GM18526 (cell line): ENCODE measurements around the gene ATF3.

ENCODE experiments used
- POLR2A ChIP-seq: IDR thresholded peaks from 3 replicates; pipeline ENCODE4 v1.6.1; 2011; ENCODE audit not compliant: insufficient read length; ENCODE audit errors: extremely low read depth

Gene ATF3, protein sequence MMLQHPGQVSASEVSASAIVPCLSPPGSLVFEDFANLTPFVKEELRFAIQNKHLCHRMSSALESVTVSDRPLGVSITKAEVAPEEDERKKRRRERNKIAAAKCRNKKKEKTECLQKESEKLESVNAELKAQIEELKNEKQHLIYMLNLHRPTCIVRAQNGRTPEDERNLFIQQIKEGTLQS

DNA sequence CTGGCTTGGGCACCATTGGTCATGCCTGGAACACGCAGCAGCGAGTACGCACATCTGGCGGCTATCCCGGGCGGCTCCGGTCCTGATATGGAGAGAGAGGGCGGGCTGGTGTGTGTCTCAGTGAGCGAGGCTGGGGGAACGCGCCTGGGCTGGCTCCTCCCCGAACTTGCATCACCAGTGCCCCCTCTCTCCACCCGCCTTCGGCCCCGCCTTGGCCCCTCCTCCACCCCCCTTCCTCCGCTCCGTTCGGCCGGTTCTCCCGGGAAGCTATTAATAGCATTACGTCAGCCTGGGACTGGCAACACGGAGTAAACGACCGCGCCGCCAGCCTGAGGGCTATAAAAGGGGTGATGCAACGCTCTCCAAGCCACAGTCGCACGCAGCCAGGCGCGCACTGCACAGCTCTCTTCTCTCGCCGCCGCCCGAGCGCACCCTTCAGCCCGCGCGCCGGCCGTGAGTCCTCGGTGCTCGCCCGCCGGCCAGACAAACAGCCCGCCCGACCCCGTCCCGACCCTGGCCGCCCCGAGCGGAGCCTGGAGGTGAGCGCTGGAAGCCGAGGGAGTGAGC, at the start of gene ATF3:
ATF3 (plus strand) TSS at position 370 of the 567 bp plus-strand sequence. CDS start 6,261 bp downstream, outside the sequence.
- TF ChIP-seq POLR2A = peak; percentile 100

DNA sequence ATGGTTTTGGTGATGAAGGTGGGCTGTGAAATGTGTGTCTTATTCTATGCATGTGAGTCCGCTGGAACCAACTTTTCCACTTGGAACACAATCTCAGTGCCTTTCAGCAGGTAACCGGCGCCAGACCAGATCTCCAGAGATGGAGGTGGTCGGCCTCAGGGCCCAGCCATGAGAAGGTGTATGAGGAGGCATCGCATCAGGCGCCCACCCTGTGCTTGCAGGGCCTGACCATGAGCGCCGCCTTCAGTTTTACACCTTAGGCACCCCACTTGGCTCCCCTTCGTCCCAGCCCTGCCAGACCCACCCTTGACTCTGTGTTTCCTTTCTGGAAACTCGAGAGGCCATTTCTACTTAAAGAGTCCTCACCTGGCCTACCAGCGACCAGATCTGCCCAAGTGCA, 48.6 kb upstream of the ATF3 start:
- no peak for TF ChIP-seq POLR2A

DNA sequence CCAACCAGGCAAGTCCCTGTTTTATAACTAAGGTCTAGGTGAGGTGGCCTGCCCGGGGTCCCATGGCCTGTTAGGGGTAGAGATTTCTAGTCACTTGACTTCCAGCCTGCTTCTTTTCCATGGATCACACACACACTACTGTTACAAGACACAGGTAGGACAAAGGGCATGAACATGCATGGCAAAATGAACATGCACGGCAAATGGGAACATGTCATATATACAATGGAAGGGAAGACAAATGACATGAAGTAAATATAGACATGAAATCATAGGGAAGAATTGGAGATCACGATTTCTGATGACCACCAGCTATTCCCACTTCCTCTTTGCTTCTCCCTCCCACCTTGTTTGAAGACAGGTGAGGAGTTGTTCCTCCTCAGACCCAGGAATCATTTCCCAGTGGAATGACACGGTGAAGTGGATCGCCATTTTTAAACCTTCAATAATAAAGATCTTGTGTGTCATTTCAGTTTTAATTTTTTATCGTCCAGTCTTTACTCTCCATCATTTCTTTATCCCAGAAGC, 47.6 kb upstream of the ATF3 start:
- no peak for TF ChIP-seq POLR2A

DNA sequence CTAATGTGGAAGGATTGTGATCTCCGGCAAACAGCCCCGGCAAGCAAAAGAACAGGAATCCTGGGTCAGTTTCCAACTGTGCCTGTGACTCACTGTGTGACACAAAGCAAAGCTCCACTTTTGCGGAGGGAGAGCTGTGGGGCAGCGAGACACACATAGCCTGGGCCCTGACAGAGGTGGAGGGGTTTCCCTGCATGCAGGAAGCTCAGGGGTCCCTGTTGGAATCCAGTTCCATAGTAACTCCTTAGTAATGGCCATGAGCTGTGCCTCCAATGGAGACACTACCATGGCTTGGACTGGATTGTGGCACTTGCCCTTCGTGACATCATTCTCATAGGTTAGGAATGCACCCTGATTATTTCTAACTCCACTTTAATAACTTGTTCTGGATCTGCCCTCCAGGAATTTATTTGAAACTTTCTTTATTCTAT, 47.0 kb upstream of the ATF3 start:
- TF ChIP-seq POLR2A = no peak

DNA sequence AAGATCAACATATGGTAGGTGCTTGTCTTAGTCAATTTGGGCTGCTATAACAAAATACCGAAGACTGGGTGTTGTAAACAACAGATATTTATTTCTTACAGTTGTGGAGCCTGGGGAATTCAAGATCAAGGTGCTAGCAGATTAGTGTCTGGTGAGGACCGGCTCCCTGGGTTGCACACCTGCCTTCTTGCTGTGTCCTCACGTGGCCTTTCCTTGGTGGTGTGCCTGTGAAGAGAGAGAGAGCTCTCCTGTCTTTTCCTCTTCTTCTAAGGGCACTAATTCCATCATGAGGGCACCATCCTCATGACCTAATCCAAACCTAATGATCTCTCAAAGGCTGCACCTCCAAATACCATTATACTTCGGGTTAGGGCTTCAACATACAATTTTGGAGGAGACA, 45.8 kb upstream of the ATF3 start:
- no peak for TF ChIP-seq POLR2A

DNA sequence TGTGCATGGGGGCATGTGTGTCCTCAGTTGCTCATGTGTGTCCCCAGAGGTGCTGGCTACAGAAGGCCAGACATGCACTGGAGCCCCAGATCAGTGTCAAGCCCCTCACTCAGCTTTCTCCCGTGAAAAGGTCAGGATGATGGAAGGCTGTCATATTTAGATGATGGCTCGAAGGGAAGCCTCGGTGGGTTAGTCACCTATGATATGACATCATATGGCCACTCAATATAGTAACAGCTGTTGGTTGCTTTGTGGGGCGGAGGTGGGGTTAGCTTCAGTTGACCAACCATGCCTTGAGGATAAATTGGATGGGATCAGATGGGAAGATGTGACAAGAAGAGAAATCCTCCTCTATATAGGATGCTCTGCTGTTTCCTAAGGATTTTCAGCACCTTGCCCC, 43.5 kb upstream of the ATF3 start:
- no peak for TF ChIP-seq POLR2A

DNA sequence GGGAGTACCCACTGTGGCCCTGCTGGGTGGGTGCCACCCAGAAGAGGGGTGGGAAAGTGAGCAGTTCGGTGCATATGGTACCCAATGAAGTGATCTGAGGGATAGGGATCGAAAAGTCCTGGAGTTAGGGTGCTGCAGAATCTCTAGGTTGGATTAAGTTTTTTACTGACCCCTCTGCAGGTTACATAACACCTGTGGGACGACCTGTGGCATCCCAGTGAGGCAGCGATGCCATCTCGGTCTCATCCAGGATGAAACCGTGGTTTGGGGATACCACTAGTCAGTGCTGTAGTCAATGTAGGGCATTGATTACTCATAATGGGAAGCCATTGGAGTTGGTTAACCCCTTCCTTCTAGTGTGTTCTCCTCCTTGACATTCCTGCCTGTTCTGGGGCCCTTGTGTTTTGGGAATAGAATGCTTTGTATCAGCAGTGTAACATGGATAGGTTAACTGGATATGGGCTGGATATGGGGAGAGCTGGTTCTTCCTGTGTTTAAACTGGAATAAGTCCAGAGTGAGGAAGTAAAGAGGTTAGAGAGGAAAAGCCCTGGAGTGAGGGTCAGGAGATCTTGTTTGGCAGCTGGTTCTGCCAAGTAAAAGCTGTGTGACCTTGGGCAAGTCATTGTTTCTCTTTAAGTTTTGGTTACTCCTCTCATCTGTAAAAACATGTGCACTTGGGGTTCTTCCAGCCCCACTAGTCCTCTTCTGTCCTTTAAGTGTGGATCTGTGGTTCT, 42.8 kb upstream of the ATF3 start:
- no peak for TF ChIP-seq POLR2A

DNA sequence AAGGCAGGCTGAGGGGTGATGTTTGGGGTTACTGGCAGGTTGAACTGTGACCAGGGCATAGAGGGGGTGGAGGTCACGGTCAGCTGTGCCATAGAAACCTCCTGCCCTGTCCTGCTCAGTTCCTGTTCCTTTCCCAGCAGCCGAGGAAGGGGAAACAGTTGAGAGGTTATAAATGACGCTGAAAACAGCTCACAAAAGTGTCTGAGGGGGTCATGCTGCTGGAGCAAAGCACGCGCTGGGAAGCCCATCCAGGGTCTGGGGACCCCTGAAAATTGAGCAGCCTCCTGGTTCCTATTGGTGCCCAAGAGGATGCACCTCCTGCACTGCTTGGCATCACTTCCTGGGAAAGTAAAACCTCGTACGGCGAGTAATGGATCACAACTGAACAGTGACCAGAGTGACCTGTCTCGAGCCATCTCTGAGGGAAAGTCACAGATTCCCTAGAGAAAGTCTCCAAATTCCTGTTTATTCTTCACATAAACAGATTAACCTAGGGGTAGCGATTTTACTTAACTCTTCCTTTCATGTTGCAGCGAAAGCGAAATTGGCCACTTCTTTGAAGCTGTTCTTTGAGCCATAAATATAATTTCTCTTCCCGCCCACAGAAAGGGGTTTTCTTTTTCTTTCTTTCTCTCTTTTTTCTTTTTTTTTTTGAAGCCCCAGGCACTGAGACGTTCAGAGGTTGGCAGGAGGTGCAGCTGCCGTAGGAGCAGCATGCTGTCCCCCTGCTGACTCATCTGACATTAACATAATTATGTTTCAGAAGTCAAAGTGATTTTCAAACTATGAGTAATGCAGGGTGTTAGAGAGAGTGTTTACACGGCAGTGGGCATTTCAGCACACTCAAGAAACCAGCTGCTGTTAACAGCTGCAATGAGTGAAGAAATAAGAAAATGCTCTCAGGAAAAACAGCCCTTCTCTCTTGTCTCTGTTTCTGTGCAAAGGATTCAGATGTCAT, 41.8 kb upstream of the ATF3 start:
- TF ChIP-seq POLR2A = peak; percentile 28

DNA sequence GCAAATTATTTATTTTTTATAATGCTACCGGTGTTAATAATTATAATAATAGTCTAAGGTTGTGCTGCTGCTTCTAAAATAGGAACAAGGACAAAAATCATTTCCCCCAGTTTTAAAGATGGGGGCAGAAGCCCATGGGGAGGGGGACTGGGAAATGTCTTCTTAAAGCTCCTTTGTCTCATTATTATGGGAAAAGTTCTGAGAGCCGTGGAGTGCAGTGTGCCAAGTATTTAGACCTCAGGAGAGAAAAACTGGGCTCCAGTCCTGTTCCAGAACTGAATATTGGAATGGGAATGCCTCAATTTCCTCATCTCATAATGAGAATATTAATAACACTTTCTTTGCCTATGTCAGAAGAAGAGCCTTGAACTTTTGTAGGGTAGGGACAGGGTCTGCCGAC, 40.9 kb upstream of the ATF3 start:
- no peak for TF ChIP-seq POLR2A

DNA sequence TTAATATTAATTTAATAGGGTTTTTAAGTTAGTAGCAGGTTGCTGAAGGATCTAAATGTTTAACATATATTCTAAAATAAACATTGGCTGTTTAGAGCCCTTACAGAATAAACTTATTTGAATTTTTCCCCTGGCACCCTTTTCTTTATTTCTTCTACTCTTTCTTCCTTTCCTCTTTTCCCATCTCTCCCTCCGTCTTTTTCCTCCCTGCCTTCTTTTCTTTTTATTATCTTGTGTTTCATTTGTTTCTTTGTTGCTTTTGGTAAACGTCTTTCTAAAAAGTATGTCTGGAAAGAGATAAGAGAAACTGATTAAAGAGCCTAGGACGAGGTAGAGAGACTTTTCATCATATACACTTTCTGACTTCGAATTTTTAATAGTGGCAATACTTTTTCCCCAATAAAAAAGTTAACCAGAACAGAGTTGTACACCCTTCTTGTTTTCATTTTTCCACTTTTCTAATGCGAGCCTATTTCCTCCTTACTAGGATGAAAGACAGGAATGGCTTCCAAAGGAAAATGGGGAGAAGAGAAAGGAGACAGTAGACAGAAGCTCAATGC, 39.5 kb upstream of the ATF3 start:
- TF ChIP-seq POLR2A = no peak

DNA sequence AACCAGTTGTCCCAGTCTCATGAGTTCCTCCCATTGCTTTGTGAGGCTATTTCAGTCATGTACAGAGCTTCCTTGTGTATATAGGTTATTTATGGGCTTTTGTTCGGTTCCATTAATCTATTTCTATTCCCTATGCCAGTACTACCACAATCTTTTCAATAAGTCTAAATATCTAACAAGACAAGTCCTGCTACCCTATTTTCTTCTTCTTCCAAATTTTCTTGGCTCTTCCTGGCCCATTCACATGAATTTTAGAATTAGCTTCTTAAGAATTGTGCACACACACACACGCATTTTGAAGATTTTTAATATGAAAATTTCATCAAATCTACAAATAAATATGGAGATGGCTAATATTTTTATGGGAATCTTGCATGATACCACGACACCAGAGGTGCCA, 33.8 kb upstream of the ATF3 start:
- TF ChIP-seq POLR2A = no peak

DNA sequence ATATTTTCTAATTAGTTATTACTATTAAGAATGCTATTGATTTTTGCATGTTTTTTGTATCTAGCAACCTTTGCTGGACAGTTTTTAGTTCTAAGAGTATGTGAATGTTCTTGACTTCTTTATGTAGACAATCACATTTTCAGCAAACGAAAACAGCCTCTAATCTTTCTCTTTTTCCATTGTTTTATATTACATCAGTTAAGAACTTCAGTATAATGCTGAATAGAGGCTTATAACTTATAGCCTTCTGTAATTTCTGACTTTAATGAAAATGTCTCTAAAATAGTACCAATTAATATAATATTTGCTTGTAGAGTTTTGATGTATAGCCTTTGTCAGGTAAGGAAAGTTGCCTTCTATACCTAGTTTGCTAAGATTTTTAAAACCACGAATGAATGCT, 33.2 kb upstream of the ATF3 start:
- no peak for TF ChIP-seq POLR2A

DNA sequence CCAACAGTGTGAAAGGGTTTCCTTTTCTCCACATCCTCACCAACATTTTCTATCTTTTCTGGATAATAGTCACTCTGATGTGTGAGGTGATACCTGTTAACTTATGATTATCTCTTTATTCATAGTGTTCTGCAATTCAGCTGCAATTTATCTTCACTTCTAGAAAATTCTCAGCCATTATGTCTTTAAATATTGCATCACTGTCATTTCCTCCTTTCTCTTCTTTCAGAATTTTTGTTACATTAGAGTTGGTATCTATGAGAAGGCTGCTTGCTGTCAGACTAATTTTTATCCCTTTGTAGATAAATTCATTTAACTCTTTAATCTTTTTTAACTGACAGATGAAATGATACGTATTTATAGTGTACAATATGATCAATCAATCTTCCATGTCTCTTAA, 30.5 kb upstream of the ATF3 start:
- no peak for TF ChIP-seq POLR2A

DNA sequence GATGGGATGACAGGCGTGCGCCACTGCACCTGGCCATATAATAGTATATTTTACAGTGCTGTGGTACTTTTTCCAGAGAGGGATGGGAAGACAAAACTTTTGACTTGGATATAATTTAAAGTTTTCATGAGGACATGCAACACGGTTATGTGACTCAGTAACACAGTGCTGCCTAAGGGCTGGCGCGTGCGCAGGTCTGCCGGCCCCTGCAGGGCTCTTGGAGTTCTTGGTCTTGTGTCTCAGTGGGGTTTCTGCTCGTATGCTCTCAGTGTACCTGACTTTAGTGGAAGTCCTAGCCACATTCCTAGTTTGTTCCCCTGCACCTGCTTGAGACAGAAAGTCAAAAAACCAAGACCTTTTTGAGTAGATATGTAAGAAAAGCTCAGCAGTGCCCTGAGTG, 27.5 kb upstream of the ATF3 start:
- no peak for TF ChIP-seq POLR2A

DNA sequence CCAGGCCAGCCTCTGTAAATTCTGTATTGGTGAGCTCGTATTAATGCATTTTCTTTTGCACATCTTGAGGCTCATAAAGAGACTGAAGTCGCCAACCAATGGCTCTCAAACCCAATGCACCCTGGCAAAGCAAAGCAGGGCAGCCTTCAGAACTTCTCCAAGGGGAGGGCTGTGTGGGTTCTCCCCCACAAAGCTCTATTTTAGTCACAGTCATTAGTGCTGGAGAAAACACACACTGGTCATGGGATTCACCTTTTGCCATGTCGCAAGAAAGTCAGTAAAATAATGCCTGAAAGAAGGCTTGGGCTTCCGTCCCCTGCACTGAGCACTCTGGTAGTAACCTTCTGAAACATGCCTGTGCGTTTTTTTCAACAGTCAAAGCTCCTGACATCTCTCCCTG, 26.3 kb upstream of the ATF3 start:
- TF ChIP-seq POLR2A = no peak
